Activated CD8-positive, alpha-beta memory T cell treated with anti-CD3 and anti-CD28 coated beads, Interleukin-2, amount 50 U/mL, for 24 hours (primary cell): ENCODE measurements around the gene C5orf63.
"Not testable (repeated sequence)": the region's sequence is repeated elsewhere in the genome, so short reads cannot be mapped to it uniquely, and the experiment has no call there.

Experiments used
- DNase-seq: peaks from one replicate; pipeline ENCODE4 v3.0.0-alpha.2; 2020; ENCODE audit errors: extremely low read depth

Gene C5orf63

DNA sequence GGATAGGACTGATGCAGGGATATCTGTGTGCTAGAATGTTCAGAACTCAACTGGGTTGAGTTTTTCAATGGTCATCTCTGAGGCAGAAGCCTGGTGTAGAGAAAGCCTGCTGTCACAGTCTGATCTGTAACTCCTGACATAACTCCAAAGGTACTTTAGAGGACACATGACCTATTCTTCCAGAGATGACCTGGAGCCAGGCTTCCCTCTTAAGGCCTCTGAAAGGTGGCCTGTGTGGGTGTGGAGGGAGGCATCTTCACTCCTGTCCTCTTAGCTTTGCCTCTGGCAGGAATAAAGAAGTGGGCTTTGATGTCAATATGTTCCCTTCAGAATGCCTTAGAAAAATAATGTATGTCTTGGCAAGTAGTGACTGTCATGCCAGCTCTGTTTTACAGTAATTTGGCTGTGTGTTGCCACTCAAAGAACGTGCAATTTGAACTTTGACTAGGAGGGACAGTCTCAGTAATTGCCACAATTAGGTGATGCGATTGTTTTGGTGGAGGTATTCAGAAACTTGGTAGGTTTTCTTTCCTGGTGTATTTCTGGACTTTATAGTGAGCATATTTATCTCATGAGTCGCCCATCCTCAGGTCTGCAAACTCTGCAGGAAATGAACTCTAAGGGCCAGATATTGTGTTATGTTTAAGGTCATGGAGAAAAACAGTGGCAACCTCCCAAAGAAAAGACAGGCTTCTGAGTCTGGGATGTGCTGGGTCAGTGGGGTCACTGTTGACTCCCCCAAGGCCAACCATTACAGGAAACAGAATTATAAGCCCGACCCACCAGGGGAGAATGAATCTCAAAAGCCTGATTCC is 3.2 kb upstream of the C5orf63 start:
- no peak for DNase-seq

DNA sequence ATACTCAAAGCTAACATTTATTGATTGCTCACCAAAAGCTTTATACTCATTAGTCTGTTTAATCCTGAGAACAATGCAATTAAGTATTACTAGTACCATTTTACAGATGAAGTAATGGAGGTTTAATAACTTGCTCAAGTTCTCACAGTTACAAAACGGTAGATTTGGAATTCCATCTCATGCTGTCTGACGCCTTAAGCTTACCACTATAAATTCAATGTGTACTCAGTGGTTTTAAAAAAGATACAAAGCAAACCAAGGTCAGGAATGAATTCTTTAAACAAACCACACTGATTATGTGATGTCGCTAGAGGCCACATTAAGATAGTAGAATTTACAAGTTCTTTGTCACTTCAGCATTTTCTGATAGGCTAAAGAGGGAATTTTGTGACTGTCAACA is 1.2 kb upstream of the C5orf63 start:
- no peak for DNase-seq

DNA sequence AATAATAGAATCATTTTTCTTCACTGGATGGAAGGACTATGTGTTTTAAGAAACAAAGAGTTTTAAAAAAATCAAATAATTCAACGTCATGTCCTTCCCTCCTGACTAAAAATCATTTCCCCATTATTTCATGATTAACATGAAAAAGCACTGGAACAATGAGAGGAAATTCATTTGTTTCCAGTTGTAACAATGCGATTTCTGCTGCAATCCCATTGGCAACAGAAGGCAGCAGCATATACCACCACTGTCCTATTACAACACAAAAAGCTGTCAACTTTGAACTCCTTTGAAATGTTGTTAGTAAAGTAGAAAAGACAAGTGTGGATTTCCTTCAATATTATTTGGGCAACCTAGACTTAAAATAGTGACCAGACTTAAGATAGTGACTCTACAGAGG is 3.1 kb downstream of the C5orf63 start:
- DNase-seq = no peak

DNA sequence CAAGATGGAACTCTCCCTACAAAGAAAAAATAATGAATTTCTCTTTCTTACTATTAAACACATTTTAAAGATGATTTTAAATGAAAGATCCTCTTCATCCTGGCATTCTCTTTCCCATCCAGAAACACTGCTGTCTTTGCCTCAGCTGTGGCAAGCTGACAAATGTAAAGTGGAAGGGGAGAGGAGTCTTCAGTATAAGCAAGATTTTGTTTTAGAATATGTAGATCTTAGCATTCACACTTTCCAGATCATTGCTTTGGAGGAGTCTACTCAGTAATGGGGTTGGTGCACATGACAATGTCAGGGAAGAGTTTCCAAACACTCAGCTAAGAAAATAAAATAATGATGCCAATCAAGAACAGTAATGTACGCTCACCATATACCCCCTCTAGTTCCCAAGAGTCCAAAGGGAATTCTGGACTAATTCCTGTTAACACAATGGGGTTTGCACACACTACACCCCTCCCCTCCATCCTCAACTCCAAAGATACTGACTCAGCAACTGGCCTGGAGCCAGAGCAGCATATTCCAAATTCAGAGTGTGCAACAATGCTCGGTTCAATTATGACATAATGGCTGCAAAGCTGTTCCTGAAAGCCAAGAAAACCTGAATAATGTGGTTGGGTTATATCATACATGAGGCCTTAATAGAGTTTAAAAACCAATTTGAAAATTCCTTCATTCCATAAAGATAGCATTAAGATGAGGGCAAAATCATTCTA is 4.6 kb downstream of the C5orf63 start:
- no peak for DNase-seq

DNA sequence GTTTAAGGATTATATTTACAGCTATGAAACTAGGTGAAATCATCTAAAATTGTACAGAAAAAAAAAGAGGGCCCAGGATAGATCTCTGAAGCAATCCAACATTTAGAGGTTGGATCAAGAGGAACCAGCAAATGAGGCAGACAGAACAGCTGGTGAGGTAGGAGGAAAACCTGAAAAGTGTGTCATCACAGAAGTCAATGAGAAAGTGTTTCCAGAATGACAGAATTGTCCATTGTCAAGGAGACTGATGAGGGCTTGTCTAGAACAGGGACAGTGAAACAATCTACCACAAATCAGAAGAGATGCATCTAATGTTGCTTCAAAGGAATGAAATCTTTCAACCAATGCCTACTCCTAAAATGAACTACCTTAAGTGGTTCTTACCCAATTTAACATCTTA is 6.6 kb downstream of the C5orf63 start:
- no peak for DNase-seq

DNA sequence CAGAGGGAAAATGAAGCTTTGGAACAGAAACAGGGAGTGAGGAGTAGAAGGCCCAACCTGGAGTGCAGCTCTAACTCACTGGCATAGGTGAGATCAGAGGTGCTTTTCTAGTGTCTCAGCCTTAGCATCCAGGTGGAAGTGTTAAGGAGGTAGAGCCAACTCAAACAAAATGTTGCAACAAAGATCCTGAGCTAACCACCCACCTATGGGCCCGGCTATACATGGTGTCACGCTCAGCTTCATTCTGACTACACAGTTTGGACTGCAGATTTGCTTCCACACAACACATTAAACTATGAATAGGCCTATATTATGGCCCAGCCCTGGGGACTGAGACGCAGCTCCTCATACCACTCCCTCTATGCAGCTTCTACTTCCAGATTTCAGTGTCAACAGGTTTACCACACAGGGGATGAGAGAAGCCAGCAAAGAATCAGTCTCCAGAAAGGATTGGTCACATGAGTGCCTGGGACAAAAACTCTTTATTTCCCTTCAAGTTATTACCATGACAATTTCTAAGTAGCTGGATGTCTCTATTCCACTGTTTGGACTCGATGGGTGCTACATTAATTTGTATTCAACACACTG is 9.0 kb downstream of the C5orf63 start:
- no peak for DNase-seq

DNA sequence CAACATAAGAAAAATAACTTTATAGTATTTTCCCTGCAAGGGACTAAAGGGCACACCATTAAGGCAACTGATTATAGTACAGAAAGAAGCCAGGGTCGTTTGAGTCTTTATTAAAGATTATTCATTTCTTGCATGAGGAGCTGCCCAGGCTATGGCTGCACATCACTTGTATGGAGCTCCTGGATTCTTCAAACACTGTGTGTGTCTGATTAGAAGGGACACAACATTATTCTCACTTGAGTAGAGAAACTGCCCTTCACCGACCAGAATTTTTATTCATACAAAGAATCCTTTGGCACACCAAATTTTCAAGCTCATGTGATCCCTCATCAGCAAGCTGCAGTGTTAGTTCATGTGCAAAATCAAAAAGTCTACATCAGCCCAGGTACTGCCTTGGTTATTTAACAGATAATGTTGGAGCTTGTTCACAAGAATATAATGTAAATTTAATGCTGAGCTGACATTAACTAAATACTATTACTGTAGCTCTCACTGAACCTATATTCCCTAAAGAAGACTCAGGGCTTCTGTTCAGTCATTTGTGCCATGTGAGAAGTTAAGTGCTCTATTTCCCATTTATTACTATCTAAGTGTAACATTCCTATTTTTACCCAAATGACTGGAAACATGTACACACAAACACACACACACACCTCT is 9.9 kb downstream of the C5orf63 start:
- no peak for DNase-seq

DNA sequence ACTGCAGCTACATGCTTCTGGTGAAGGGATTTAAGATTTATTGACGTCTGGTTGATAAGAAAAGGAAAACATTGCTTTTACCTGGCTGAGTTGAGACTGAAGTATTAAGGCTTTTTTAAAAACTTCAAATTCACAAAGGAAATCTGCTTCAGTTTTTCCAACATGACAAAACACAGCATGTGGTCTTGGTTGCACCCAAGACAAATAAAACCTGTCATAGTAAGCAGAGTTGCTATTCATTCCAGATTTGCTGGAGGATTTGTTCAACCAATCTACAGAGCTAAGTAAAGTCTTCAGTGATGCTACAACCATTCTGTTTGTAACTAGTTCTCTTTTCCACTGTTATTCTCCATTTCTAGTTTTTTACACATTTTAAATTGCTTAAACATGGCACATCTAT is 11.3 kb downstream of the C5orf63 start:
- no peak for DNase-seq

DNA sequence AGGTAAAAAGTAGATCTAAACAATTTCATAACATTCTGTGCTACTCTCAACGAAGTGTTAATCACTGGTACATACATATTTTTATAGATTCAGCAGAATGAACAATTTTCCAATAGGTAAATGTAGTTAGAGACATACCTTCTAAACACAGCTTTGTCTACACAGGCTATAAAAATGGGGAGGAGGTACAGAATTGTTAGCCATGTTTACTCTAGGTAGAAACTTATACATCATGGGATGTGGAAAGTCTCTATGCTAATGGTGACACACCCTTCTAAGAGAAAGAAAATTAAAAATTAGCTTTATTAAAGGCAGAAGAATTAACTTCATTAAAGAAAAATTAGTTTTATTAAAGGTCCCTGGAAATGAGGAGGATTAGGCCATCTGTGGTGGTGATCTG is 11.8 kb downstream of the C5orf63 start:
- DNase-seq = no peak

DNA sequence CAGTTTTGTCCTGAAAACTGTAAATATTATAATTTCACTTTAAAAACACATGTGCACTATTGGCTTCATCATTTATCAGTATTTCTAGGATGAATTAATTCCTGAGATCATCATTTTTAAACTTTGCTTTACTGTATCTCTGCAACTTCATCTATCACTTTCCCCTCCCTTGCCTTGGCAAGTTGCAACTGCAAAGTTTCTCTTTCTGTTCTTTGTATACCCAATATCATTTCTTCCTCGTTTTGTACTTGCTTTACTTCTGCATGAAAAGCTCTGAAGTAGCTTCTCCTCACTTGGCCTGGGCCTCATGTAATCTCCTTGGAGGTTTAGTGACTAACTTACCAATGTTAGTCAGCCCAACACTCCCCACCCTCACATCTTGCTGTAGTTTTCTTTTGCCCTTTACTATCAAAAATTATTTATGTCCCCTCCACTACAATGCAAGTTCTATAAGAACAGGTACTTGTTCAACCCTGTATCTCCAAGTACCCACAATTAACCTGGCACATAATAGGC is 12.8 kb downstream of the C5orf63 start:
- DNase-seq = no peak

DNA sequence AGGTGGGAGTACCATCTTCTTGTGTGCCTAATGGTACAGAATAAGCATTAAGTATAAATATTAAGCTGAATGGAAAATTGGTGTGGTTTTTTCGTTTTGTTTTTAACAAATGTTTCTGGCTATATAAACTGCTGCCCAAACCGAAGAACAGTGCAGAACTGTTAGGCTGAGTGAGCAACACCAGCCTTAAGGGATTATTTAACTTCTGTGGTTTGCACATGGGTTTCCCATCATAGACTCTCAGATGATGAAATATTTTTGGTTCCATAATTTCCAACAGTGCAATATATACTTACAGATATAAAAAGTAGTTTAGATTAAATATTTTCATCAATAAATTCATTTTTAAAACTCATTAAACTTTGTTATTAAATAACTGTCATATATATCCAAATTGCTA is 16.4 kb downstream of the C5orf63 start:
- no peak for DNase-seq

DNA sequence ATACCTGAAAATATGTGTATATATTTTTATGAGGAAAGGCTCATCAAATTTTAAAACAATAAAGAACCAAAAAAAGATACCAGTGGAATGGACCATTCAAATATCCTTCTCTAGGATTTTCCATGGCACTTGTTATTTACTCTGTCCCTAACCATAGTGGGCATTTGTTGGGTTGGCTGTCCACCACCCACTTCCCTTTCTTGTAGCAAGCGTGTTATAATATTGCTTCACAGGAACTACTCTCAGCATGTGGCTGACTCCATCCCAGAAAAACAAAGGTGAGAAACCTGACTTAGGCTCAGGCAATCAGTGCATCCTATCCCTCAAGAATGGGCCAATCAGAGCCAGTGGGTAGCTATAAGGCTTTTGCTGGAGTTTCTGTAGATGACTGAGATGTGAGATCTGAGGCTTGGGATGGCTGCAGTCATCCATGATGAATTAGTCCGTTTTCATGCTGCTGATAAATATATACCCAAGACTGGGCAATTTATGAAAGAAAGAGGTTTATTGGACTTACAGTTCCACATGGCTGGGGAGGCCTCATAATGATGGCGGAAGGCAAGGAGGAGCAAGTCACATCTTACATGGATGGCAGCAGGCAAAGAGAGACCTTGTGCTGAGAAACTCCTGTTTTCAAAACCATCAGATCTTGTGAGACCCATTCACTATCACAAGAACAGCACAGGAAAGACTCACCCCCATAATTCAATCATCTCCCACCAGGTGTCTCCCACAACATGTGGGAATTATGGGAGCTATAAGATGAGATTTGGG is 17.2 kb downstream of the C5orf63 start:
- DNase-seq = no peak

DNA sequence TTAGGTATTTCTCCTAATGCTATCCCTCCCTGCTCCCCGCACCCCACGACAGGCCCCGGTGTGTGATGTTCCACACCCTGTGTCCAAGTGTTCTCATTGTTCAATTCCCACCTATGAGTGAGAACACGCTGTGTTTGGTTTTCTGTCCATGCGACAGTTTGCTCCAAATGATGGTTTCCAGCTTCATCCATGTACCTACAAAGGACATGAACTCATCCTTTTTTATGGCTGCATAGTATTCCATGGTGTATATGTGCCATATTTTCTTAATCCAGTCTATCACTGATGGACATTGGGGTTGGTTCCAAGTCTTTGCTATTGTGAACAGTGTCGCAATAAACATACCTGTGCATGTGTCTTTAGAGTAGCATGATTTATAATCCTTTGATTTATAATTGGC is 19.8 kb downstream of the C5orf63 start:
- DNase-seq = not testable (repeated sequence)

DNA sequence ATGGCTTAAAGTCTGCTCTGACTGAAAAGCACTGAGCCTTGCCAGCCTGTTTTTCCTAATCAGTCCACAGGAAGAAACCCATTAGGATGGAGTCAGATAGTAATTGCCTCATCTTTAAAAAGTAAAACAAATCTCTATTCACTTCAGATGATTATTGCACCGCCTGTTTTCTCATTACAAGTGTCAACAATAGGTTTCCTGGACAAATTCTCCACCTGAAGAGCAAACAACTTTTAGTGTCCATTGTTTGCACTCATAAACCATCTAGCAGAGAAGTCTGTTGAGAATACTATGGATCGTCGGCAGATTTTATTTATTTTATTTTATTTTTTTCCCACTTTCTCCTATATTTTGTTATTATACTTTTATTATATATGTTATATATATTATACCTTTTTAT is 20.3 kb downstream of the C5orf63 start:
- DNase-seq = no peak

DNA sequence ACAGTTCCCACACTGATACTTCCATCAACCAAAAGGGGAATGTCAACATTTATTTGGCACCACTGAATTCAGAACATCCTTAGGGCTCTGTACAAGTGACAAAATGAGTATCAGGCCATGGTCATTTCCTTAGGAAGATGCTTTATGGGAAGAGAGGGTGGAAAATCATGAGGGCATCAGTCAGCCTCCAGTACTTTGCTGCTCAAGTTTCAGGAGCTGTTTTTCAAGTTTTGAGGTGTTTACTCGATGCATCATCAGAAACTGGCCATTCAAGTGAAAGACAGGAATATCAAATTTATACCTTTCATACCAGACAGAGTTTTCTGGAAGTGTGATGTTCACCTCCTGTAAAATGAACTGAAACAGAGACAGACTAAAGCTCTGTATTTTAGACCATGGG is 21.7 kb downstream of the C5orf63 start:
- DNase-seq = no peak

DNA sequence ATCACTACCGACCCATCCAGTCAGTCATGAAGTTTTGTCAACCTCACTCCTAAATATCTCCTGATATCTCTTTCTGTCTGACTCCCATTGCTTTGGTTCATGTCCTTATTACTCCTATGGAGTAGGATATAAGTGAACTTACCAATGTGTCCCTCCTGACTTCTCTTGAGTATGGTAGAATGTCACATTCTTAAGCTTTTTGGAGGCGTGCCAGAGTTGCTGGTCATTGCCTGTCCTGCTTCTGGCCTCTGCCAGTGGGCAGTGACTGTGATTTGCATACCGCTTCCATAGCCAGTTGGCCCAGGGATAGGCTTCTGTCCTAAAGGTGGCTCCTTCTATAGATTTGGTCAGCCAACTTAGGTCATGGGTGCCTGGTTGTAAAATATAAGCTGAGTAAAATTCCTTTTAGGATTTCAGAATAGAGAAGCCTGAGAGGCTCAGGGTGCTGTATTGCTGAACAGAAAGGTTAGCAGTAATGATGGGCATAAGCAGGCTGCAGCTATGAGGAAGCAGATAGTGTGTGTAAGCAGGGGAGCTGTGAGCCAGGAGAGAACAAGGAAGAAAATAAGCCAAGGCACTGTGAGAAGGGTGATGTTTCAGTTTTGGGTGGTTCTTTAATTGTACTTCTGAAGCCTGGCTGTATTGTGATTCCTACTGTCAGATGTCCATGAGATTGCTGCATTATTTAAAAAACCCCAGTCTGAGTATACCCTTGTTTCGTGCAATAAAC is 26.8 kb downstream of the C5orf63 start:
- DNase-seq = no peak

DNA sequence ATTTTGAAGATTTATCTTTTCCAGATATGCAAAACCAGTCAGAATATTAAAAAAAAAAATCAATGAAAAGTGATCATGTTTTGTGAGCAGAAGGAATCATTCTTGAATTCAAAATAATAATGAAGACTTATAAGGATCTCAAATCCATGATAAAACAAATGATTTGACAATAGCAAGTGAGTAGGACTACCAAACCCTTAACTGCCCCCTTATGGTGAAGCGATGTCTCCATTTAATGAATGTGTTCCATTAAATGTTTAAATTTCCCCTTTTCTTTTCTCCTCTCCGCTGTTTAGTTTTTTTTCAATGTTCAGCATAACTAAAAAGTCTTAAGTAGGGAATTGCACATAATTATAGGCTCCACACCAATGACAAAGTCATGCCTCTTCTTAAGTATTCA is 30.7 kb downstream of the C5orf63 start:
- DNase-seq = no peak

DNA sequence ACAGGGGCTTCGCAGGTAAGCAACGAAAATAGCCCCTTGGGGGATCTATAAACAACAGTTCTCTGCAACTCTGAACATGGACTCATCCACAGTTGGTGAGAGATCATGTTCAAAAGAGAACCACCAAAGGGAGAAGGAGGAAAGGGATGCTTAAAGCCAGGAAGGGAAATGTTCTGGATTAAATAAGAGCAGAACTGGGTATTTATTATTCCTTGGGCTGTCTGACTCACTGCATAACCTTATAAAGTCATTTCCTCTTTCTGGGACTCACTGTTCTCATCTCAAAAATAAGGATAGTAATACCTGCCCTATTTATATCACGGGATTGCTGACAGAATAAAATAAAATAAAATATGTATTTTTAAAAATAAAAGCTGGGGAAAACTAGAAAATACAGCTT is 31.7 kb downstream of the C5orf63 start:
- DNase-seq = no peak

DNA sequence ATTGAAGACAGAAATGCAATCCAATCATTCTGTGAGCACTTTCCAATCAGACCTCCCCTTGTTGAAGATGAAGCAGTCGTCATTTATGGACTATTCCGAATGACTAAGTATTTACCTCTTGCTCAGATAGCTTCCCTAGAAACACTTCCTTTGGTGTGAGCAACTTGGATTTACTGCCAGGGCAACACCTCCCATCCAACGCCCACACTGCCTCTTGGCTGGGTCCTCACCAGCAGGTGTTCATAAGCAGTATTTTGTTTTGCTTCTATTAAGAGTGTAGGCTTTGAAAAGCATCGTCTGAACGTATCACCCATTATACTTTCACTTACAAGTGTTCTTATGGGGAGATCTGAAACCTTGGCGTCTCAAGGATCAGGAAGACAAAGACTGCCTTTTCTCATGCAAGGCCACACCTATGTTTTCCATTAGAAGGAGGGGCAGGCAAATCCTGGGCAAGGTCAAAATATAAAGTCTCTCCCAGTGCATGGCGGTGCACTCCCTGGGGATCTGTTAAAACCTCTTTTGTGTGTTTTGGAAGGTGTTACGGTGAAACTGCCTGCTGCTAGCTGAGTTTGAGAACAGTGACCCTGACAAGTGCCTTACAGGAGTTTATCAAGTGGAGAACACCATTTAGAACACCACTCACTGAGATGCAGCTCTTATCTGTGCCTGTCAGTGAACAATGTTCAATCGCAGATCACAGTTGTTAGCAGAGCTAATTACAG is 32.3 kb downstream of the C5orf63 start:
- no peak for DNase-seq

DNA sequence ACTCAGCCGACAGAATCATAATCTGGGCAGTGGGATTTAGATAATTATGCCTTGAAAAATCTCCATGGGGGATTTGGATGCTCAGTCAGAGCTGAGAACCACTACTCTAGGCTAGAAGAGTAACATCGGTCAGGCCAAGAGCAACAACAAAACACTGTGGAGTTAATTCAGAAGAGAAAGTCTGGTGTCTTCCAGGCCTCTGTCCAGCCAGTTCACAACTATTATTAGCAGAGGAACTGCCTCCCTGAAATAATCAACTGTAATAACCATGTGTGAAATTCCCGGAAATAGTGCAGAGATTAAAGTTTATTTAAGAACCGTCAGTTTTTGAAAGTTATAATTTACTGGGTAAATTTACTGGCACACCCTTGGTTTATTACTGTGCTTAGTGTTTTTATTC is 34.8 kb downstream of the C5orf63 start:
- no peak for DNase-seq
